IMR-90 (cell line): ENCODE results near the gene RYR2. TPM values are rescaled to one million over a fixed set of nuclear protein-coding genes. Genes with fewer than 3 reads are reported as not detected.

Experiments used
- ATAC-seq: fragments of 200-7000 bp; cut with Tn5 transposase; 2 replicates; pipeline ENCODE4 v1.9.1; 2020; ENCODE audit warnings: low read depth, mild to moderate bottlenecking, moderate library complexity
- BruUV-seq: library from RNA; stranded (reverse); fragments of 400-500 nt; replicated peaks from 2 replicates; lab custom pipeline; 2021; lab: Mats Ljungman, UMichigan
- CTCF ChIA-PET: fragments of 300-600 bp; formaldehyde crosslinking; extraction: SDS; loops from one replicate; lab custom pipeline; 2021; ENCODE audit warnings: antibody characterized with exemption; lab: Yijun Ruan, JAX
- POLR2A ChIA-PET: fragments of 300-600 bp; sonication (Branson Sonifier 250); formaldehyde crosslinking; loops from one replicate; lab custom pipeline; 2022; ENCODE audit warnings: antibody characterized with exemption; ENCODE audit not compliant: unreplicated experiment; lab: Charles Lee
- DNase-seq: peaks from one replicate; pipeline ENCODE4 v3.0.0; 2013
- H2AFZ ChIP-seq: replicated peaks from 2 replicates; pipeline ENCODE3; 2013; ENCODE audit warnings: low read length, mild to moderate bottlenecking; ENCODE audit not compliant: poor library complexity
- H2AK5ac ChIP-seq: 2 replicates; pipeline ENCODE4 v1.6.1; 2013; ENCODE audit warnings: low read depth, low read length, inconsistent platforms
- H2AK9ac ChIP-seq: replicated peaks from 2 replicates; pipeline ENCODE3; 2013; ENCODE audit warnings: mild to moderate bottlenecking, low read depth, low read length, moderate library complexity; ENCODE audit not compliant: poor library complexity
- H2BK120ac ChIP-seq: 2 replicates; pipeline ENCODE4 v1.6.1; 2013; ENCODE audit warnings: low read depth, low read length, inconsistent platforms
- H2BK15ac ChIP-seq: 3 replicates; pipeline ENCODE4 v1.6.1; 2013; ENCODE audit warnings: low read depth, low read length, inconsistent platforms
- H2BK20ac ChIP-seq: 2 replicates; pipeline ENCODE4 v1.6.1; 2013; ENCODE audit warnings: low read depth, mild to moderate bottlenecking, inconsistent platforms, low read length, moderate library complexity
- H2BK5ac ChIP-seq: 2 replicates; pipeline ENCODE4 v1.6.1; 2013; ENCODE audit warnings: mild to moderate bottlenecking, low read depth, low read length, inconsistent platforms; ENCODE audit not compliant: poor library complexity, severe bottlenecking
- H3K14ac ChIP-seq: replicated peaks from 2 replicates; pipeline ENCODE4 v1.6.1; 2013; ENCODE audit warnings: low read depth, low read length, inconsistent platforms
- H3K18ac ChIP-seq: 2 replicates; pipeline ENCODE4 v1.6.1; 2013; ENCODE audit warnings: low read depth, low read length, control low read depth
- H3K23ac ChIP-seq: 2 replicates; pipeline ENCODE4 v1.6.1; 2013; ENCODE audit warnings: low read depth, low read length, inconsistent platforms
- H3K27ac ChIP-seq: 2 replicates; pipeline ENCODE4 v1.5.1; 2013; ENCODE audit warnings: mild to moderate bottlenecking, control low read depth, low read length; ENCODE audit not compliant: insufficient read depth
- H3K27me3 ChIP-seq: 2 replicates; pipeline ENCODE4 v1.6.1; 2013; ENCODE audit warnings: low read length; ENCODE audit not compliant: control insufficient read depth, insufficient read depth
- H3K36me3 ChIP-seq: 2 replicates; pipeline ENCODE4 v1.6.1; 2013; ENCODE audit warnings: low read length, mixed read lengths; ENCODE audit not compliant: control insufficient read depth, insufficient read depth
- H3K4ac ChIP-seq: 2 replicates; pipeline ENCODE4 v1.6.1; 2013; ENCODE audit warnings: low read depth, low read length, inconsistent platforms
- H3K4me1 ChIP-seq: 2 replicates; pipeline ENCODE4 v1.6.1; 2013; ENCODE audit warnings: low read length, mixed read lengths; ENCODE audit not compliant: control insufficient read depth, insufficient read depth
- H3K4me2 ChIP-seq: 2 replicates; pipeline ENCODE4 v1.6.1; 2013; ENCODE audit warnings: low read depth, mild to moderate bottlenecking, control low read depth, low read length, moderate library complexity
- H3K4me3 ChIP-seq: 2 replicates; pipeline ENCODE4 v1.5.1; 2013; ENCODE audit warnings: low read depth, mild to moderate bottlenecking, control low read depth, low read length, moderate library complexity; ENCODE audit not compliant: insufficient read depth
- H3K56ac ChIP-seq: 2 replicates; pipeline ENCODE4 v1.6.1; 2013; ENCODE audit warnings: low read length, inconsistent platforms; ENCODE audit not compliant: insufficient read depth; ENCODE audit errors: extremely low read depth
- H3K79me1 ChIP-seq, 2 experiments: 2 replicates each; pipeline ENCODE4 v1.6.1; 2013; ENCODE audit warnings: low read length in 2 of 2, inconsistent platforms in 1 of 2, low read depth in 1 of 2
- H3K9ac ChIP-seq: 2 replicates; pipeline ENCODE4 v1.6.1; 2013; ENCODE audit warnings: low read depth, low read length, control low read depth
- H3K9me1 ChIP-seq: 2 replicates; pipeline ENCODE4 v1.6.1; 2013; ENCODE audit warnings: low read length, inconsistent platforms; ENCODE audit not compliant: insufficient read depth
- H3K9me3 ChIP-seq: 2 replicates; pipeline ENCODE4 v1.6.1; 2013; ENCODE audit warnings: low read length; ENCODE audit not compliant: control insufficient read depth, insufficient read depth
- H4K20me1 ChIP-seq: 2 replicates; pipeline ENCODE4 v1.6.1; 2013; ENCODE audit warnings: low read length, inconsistent platforms; ENCODE audit not compliant: insufficient read depth
- H4K5ac ChIP-seq: 2 replicates; pipeline ENCODE4 v1.6.1; 2013; ENCODE audit warnings: mild to moderate bottlenecking, low read depth, low read length, control low read depth
- H4K8ac ChIP-seq, 2 experiments: 2 replicates each; pipeline ENCODE4 v1.6.1; 2013; ENCODE audit warnings: low read depth in 2 of 2, low read length in 2 of 2, control low read depth in 1 of 2, inconsistent platforms in 1 of 2
- H4K91ac ChIP-seq: 2 replicates; pipeline ENCODE4 v1.6.1; 2013; ENCODE audit warnings: low read depth, low read length, inconsistent platforms; ENCODE audit not compliant: insufficient read depth
- CEBPB ChIP-seq: IDR thresholded peaks from 2 replicates; pipeline ENCODE4 v1.6.1; 2012; ENCODE audit warnings: low read depth, low read length, improper control_type of control experiment
- WGBS, 2 experiments: methylation state at CpG; one replicate each; pipeline versions ENCODE4 v1.1.5 to v1.1.7; 2013; ENCODE audit warnings: missing lambda C conversion rate in 2 of 2; ENCODE audit not compliant: insufficient read length in 1 of 2; ENCODE audit errors: extremely low coverage in 2 of 2; 5-methylcytosine and 5-hydroxymethylcytosine counted together
- dilution Hi-C: fragments of 300-500 bp; cut with HindIII; formaldehyde crosslinking; loops from one replicate; pipeline ENCODE4 v1.14.3; 2018; ENCODE audit warnings: low sequenced_read_pairs; ENCODE audit not compliant: unreplicated experiment
- in situ Hi-C: fragments of 300-500 bp; cut with MboI; formaldehyde crosslinking; loops from 3 replicates; pipeline ENCODE4 v1.14.3; 2019; ENCODE audit warnings: low sequenced_read_pairs, inconsistent platforms, mixed read lengths
- intact Hi-C: fragments of 100-400 bp; cut with micrococcal nuclease; formaldehyde crosslinking; loops from 2 replicates; pipeline ENCODE4 v1.10.0; 2022
- polyA plus RNA-seq, 3 experiments: library from polyadenylated mRNA; depleted of rRNA; stranded (reverse); fragments of >200 nt; gene quantifications; 2 replicates each; pipeline ENCODE4 v1.2.3, GENCODE V29; 2012; ENCODE audit warnings: low replicate concordance in 1 of 3
- total RNA-seq: library from RNA; depleted of rRNA; stranded (reverse); fragments of >200 nt; gene quantifications from 2 replicates; pipeline ENCODE4 v1.2.3, GENCODE V29; 2012

The RYR2 gene
- total and polyA plus RNA-seq, 2 of the 4 experiments (the other 2 are of a cell fraction), result not detected

DNA sequence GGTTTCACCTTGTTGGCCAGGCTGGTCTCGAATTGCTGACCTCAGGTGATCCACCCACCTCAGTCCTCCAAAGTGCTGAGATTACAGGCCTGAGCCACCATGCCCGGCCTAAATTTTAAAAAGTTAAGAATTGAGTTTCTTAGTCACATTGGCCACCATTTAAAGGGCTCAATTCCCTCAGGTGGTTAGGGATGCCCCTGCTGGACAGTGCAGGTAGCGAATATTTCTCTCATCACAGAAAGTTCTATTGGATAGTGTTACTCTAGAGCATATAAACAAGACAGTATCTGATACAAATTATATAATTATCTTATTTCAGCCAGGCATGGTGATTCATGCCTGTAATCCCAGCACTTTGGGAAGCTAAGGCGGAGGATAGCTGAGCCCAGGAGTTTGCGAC is 528.5 kb downstream of the RYR2 start:
- ChIA-PET CTCF (no interaction called here), POLR2A (no interaction called here)
- intact Hi-C loops, result no loop called here
- H2AFZ ChIP-seq, result no peak overlapping the region
- no peaks in the 10 kb centered on the region for H3K36me3 ChIP-seq
- H3K27me3 ChIP-seq, result no peaks in the 10 kb centered on the region
- dilution Hi-C loops, result no loop called here
- no peaks in the 10 kb centered on the region for H4K20me1 ChIP-seq
- H4K91ac ChIP-seq, result no peak overlapping the region
- no peak overlapping the region for H2BK120ac ChIP-seq
- BruUV-seq, result no TSS peak
- H4K5ac ChIP-seq, result no peak overlapping the region
- no peak overlapping the region for H3K4me3 ChIP-seq
- ATAC-seq (no peak), DNase-seq (no peak)
- no peaks in the 10 kb centered on the region; the same call in 1 of the 2 replicates for H3K9me3 ChIP-seq
- no peak overlapping the region for H3K9ac ChIP-seq
- no peak overlapping the region for H3K4me2 ChIP-seq
- H3K18ac ChIP-seq, result no peak overlapping the region
- no peak overlapping the region for H4K8ac ChIP-seq
- H3K4me1 ChIP-seq, result no peaks in the 10 kb centered on the region
- no peak overlapping the region for H3K56ac ChIP-seq
- in situ Hi-C loops, result loop anchor here (25.0 kb wide), 1 partner anchor 958 kb away; the partner anchor contains the start of gene HEATR1
- H3K23ac ChIP-seq, result no peak overlapping the region
- no peak overlapping the region for H3K14ac ChIP-seq
- no peak overlapping the region for H2BK15ac ChIP-seq
- no peak overlapping the region for H3K27ac ChIP-seq
- no peak overlapping the region for H2AK9ac ChIP-seq
- no peak for TF ChIP-seq CEBPB
- no peaks in the 10 kb centered on the region for H3K9me1 ChIP-seq
- no peak overlapping the region for H2AK5ac ChIP-seq
- WGBS, 2 experiments, result no CpG with 5 or more reads among the region's 5 CpGs
- H2BK5ac ChIP-seq, result no peak overlapping the region
- H3K4ac ChIP-seq, result no peak overlapping the region
- no peaks in the 10 kb centered on the region for H3K79me1 ChIP-seq
- H2BK20ac ChIP-seq, result no peak overlapping the region
